GM13976 (cell line): Measurements from ENCODE around the gene ATXN2.
"Not testable (repeated sequence)": the region's sequence is repeated elsewhere in the genome, so short reads cannot be mapped to it uniquely, and the experiment has no call there.

Experiments used
- DNase-seq: peaks from one replicate; pipeline ENCODE4 v3.0.0; 2012; ENCODE audit warnings: low spot score
- CTCF ChIP-seq: IDR thresholded peaks from 2 replicates; pipeline ENCODE4 v1.5.1; 2012; ENCODE audit warnings: borderline replicate concordance, mild to moderate bottlenecking; ENCODE audit not compliant: insufficient read depth; ENCODE audit errors: extremely low read depth, missing control alignments, control extremely low read depth
- in situ Hi-C: fragments of 300-500 bp; cut with MboI; formaldehyde crosslinking; loops from one replicate; pipeline ENCODE4 v1.12.0; 2022; ENCODE audit warnings: low sequenced_read_pairs, mixed read lengths, inconsistent platforms; ENCODE audit not compliant: unreplicated experiment

ATXN2 gene

GRCh38 chr12:111467857-111468241, 131.3 kb downstream of the ATXN2 start:
- in situ Hi-C loops: no loop called here
- no peak for DNase-seq

GRCh38 chr12:111467092-111467856, 131.8 kb downstream of the ATXN2 start:
- no peak for TF ChIP-seq CTCF

More at GRCh38 chr12:111467857-111468241, 131.3 kb downstream of the ATXN2 start:
- TF ChIP-seq CTCF: no peak

GRCh38 chr12:111462210-111462769, 136.8 kb downstream of the ATXN2 start:
- no peak for DNase-seq
- in situ Hi-C loops: no loop called here

More at GRCh38 chr12:111467092-111467856, 131.8 kb downstream of the ATXN2 start:
- no peak for DNase-seq
- in situ Hi-C loops: no loop called here

GRCh38 chr12:111460111-111460510, 139.0 kb downstream of the ATXN2 start:
- in situ Hi-C loops: not testable (repeated sequence)

More at GRCh38 chr12:111462210-111462769, 136.8 kb downstream of the ATXN2 start:
- TF ChIP-seq CTCF: no peak

GRCh38 chr12:111458546-111459172, 140.5 kb downstream of the ATXN2 start:
- no peak for DNase-seq
- in situ Hi-C loops: no loop called here
- TF ChIP-seq CTCF: no peak

More at GRCh38 chr12:111460111-111460510, 139.0 kb downstream of the ATXN2 start:
- not testable (repeated sequence) for DNase-seq

GRCh38 chr12:111457577-111457976, 141.5 kb downstream of the ATXN2 start:
- DNase-seq: no peak
- no peak for TF ChIP-seq CTCF
- in situ Hi-C loops: no loop called here

- in situ Hi-C loops: no loop called here
Observed at GRCh38 chr12:111457071-111457470, 142.0 kb downstream of the ATXN2 start.

More at GRCh38 chr12:111457071-111457470, 142.0 kb downstream of the ATXN2 start:
- DNase-seq: no peak
- no peak for TF ChIP-seq CTCF
